Skeletal muscle tissue (tissue), 4 donors: Measurements from ENCODE around the gene ROPN1L. TPM values are rescaled to one million over a fixed set of nuclear protein-coding genes. Genes with fewer than 3 reads are reported as not detected.

ENCODE experiments used
- H3K27ac ChIP-seq: one replicate; pipeline ENCODE4 v1.7.0; 2013; ENCODE audit warnings: mild to moderate bottlenecking, low read depth, low read length, inconsistent platforms
- H3K27me3 ChIP-seq, 3 donors: one replicate each; pipeline ENCODE4 v1.7.0; 2013; ENCODE audit warnings: low read length in 3 of 3; ENCODE audit not compliant: control insufficient read depth in 3 of 3, insufficient read depth in 3 of 3
- H3K36me3 ChIP-seq, 3 donors: one replicate each; pipeline ENCODE4 v1.7.0; 2013; ENCODE audit warnings: low read length in 3 of 3; ENCODE audit not compliant: control insufficient read depth in 3 of 3, insufficient read depth in 3 of 3
- H3K4me1 ChIP-seq, 3 donors: one replicate each; pipeline ENCODE4 v1.7.0; 2013; ENCODE audit warnings: low read length in 3 of 3, mild to moderate bottlenecking in 3 of 3; ENCODE audit not compliant: control insufficient read depth in 3 of 3, insufficient read depth in 3 of 3
- H3K4me3 ChIP-seq, 3 donors: one replicate each; pipeline ENCODE4 v1.7.0; 2013; ENCODE audit warnings: low read length in 3 of 3
- H3K9ac ChIP-seq, 3 donors: one replicate each; pipeline ENCODE4 v1.7.0; 2013; ENCODE audit warnings: low read length in 3 of 3, mild to moderate bottlenecking in 3 of 3, moderate library complexity in 2 of 3, low read depth in 1 of 3
- H3K9me3 ChIP-seq, 3 donors: one replicate each; pipeline ENCODE4 v1.7.0; 2013; ENCODE audit warnings: low read length in 3 of 3; ENCODE audit not compliant: control insufficient read depth in 3 of 3
- total RNA-seq: library from RNA; depleted of rRNA; stranded (reverse); fragments of >200 nt; gene quantifications from one replicate; pipeline ENCODE4 v1.2.3, GENCODE V29; 2014
- donor health status: Osteomylitis.

Gene ROPN1L
- total RNA-seq, 1 donor from 2014 or later, result not detected

GRCh38 chr5:10441992-10442435 is 335 bp downstream of the ROPN1L start:
- no peak overlapping the region for H3K27ac ChIP-seq
- H3K36me3 ChIP-seq, result no peaks in the 10 kb centered on the region
- H3K4me3 ChIP-seq, result peak overlapping the region; percentile 86 to 90 (median 89)
- no peaks in the 10 kb centered on the region for H3K9me3 ChIP-seq
- H3K9ac ChIP-seq, result peak overlapping the region in 2 of 3 donors; percentile 72 to 82
- peaks cover 15 to 26% (median 16%) of the 10 kb centered on the region in 3 donors for H3K4me1 ChIP-seq
- no peaks in the 10 kb centered on the region for H3K27me3 ChIP-seq

- Histone ChIP-seq H3K9ac (peak overlapping the region in 1 of 3 donors; percentile 82), H3K4me3 (peak overlapping the region in 1 of 3 donors; percentile 89)
Observed at GRCh38 chr5:10442576-10442975, 897 bp downstream of the ROPN1L start.

GRCh38 chr5:10445352-10445751 is 3.7 kb downstream of the ROPN1L start:
- Histone ChIP-seq H3K27me3 (no peaks in the 10 kb centered on the region), H3K4me3 (no peak overlapping the region), H3K4me1 (peaks cover 12 to 22% (median 16%) of the 10 kb centered on the region in 3 donors), H3K36me3 (no peaks in the 10 kb centered on the region), H3K9ac (no peak overlapping the region), H3K27ac (no peak overlapping the region), H3K9me3 (no peaks in the 10 kb centered on the region)

More at GRCh38 chr5:10442576-10442975, 897 bp downstream of the ROPN1L start:
- H3K27ac ChIP-seq, result no peak overlapping the region
- H3K4me1 ChIP-seq, result peaks cover 14 to 22% (median 16%) of the 10 kb centered on the region in 3 donors
- no peaks in the 10 kb centered on the region for H3K36me3 ChIP-seq
- H3K9me3 ChIP-seq, result no peaks in the 10 kb centered on the region
- no peaks in the 10 kb centered on the region for H3K27me3 ChIP-seq

GRCh38 chr5:10446490-10446889 is 4.8 kb downstream of the ROPN1L start:
- H3K9ac ChIP-seq, result no peak overlapping the region
- H3K27ac ChIP-seq, result no peak overlapping the region
- H3K9me3 ChIP-seq, result no peaks in the 10 kb centered on the region
- no peak overlapping the region for H3K4me3 ChIP-seq
- H3K27me3 ChIP-seq, result no peaks in the 10 kb centered on the region
- no peaks in the 10 kb centered on the region for H3K36me3 ChIP-seq
- H3K4me1 ChIP-seq, result peaks cover 5 to 13% (median 8%) of the 10 kb centered on the region in 3 donors

- peaks cover 4 to 9% (median 7%) of the 10 kb centered on the region in 3 donors for H3K4me1 ChIP-seq
- no peaks in the 10 kb centered on the region for H3K9me3 ChIP-seq
- H3K27ac ChIP-seq, result no peak overlapping the region
- H3K4me3 ChIP-seq, result no peak overlapping the region
- H3K9ac ChIP-seq, result no peak overlapping the region
- no peaks in the 10 kb centered on the region for H3K36me3 ChIP-seq
- H3K27me3 ChIP-seq, result no peaks in the 10 kb centered on the region
Observed at GRCh38 chr5:10447041-10447440, 5.4 kb downstream of the ROPN1L start.

GRCh38 chr5:10448754-10449360 is 7.2 kb downstream of the ROPN1L start:
- Histone ChIP-seq H3K4me3 (no peak overlapping the region), H3K36me3 (no peaks in the 10 kb centered on the region), H3K9ac (no peak overlapping the region), H3K27ac (no peak overlapping the region), H3K9me3 (no peaks in the 10 kb centered on the region), H3K27me3 (no peaks in the 10 kb centered on the region), H3K4me1 (peaks cover 0 to 6% (median 3%) of the 10 kb centered on the region in 3 donors)

GRCh38 chr5:10451137-10451824 is 9.6 kb downstream of the ROPN1L start:
- Histone ChIP-seq H3K9ac (no peak overlapping the region), H3K27ac (no peak overlapping the region), H3K27me3 (no peaks in the 10 kb centered on the region), H3K9me3 (no peaks in the 10 kb centered on the region), H3K36me3 (no peaks in the 10 kb centered on the region), H3K4me3 (no peak overlapping the region), H3K4me1 (peaks cover 0 to 5% (median 3%) of the 10 kb centered on the region in 3 donors)

GRCh38 chr5:10452768-10453331 is 11.2 kb downstream of the ROPN1L start:
- no peak overlapping the region for H3K4me3 ChIP-seq
- H3K4me1 ChIP-seq, result peaks cover 11 to 14% (median 13%) of the 10 kb centered on the region in 3 donors
- no peaks in the 10 kb centered on the region for H3K9me3 ChIP-seq
- H3K9ac ChIP-seq, result no peak overlapping the region
- no peaks in the 10 kb centered on the region for H3K27me3 ChIP-seq
- no peak overlapping the region for H3K27ac ChIP-seq
- H3K36me3 ChIP-seq, result no peaks in the 10 kb centered on the region

- Histone ChIP-seq H3K27ac (no peak overlapping the region), H3K4me1 (peaks cover 11 to 15% (median 14%) of the 10 kb centered on the region in 3 donors), H3K9ac (no peak overlapping the region)
Observed at GRCh38 chr5:10453545-10453944, 11.9 kb downstream of the ROPN1L start.

More at GRCh38 chr5:10453545-10453944, 11.9 kb downstream of the ROPN1L start:
- no peaks in the 10 kb centered on the region for H3K27me3 ChIP-seq
- H3K36me3 ChIP-seq, result no peaks in the 10 kb centered on the region
- H3K9me3 ChIP-seq, result no peaks in the 10 kb centered on the region
- H3K4me3 ChIP-seq, result no peak overlapping the region
